Suprapubic skin (tissue), 4 donors: ENCODE data around the gene CCL5. TPM values are rescaled to one million over a fixed set of nuclear protein-coding genes. Genes with fewer than 3 reads are reported as not detected.

Source experiments
- DNase-seq, 2 donors: peaks; one replicate each; pipeline ENCODE4 v3.0.0-alpha.2; 2019; ENCODE audit warnings: low spot score in 2 of 2
- H3K27ac ChIP-seq: fragments of 200-600 bp; sonication (generic); one replicate; pipeline ENCODE4 v1.5.1; 2019
- H3K27me3 ChIP-seq: fragments of 200-600 bp; sonication (generic); one replicate; pipeline ENCODE4 v1.5.1; 2019
- H3K36me3 ChIP-seq: fragments of 200-600 bp; sonication (generic); one replicate; pipeline ENCODE4 v1.5.1; 2019
- H3K4me1 ChIP-seq: fragments of 200-600 bp; sonication (generic); one replicate; pipeline ENCODE4 v1.5.1; 2019
- H3K4me3 ChIP-seq: fragments of 200-600 bp; sonication (generic); one replicate; pipeline ENCODE4 v1.5.1; 2019; ENCODE audit warnings: mild to moderate bottlenecking
- H3K9me3 ChIP-seq: fragments of 200-600 bp; sonication (generic); one replicate; pipeline ENCODE4 v1.5.1; 2019
- CTCF ChIP-seq, 2 donors: fragments of 200-600 bp in 1 of 2; fragments of 450-650 bp in 1 of 2; sonication (generic) in 1 of 2; IDR thresholded peaks; one replicate each; pipeline ENCODE4 v1.5.1; 2016 to 2019; ENCODE audit warnings: antibody characterized with exemption in 2 of 2, mild to moderate bottlenecking in 1 of 2, moderate library complexity in 1 of 2
- EP300 ChIP-seq: sonication (generic); formaldehyde crosslinking; IDR thresholded peaks from one replicate; pipeline ENCODE4 v1.6.1; 2017; ENCODE audit warnings: antibody characterized with exemption
- POLR2A ChIP-seq, 2 donors: fragments of 450-650 bp; IDR thresholded peaks; one replicate each; pipeline ENCODE4 v1.6.1; 2017; ENCODE audit warnings: antibody characterized with exemption in 2 of 2, mild to moderate bottlenecking in 2 of 2, moderate library complexity in 2 of 2
- POLR2AphosphoS5 ChIP-seq, 3 donors: sonication (generic); formaldehyde crosslinking; IDR thresholded peaks; one replicate each; pipeline ENCODE4 v1.6.1; 2017; ENCODE audit warnings: antibody characterized with exemption in 3 of 3
- WGBS: methylation state at CpG from one replicate; pipeline ENCODE4 v1.1.5; 2018; 5-methylcytosine and 5-hydroxymethylcytosine counted together
- total RNA-seq, 4 donors: library from RNA; depleted of rRNA; stranded (reverse); fragments of >200 nt; gene quantifications; one replicate each; pipeline ENCODE4 v1.1.0, GENCODE V29; 2016

Gene CCL5
- total RNA-seq, 4 donors from 2014 or later, result 0.79 to 2.3 (median 1.4) TPM; not detected in 1

GRCh38 chr17:35846055-35846809 lies 33.9 kb downstream of the CCL5 start:
- H3K9me3 ChIP-seq, result no peaks in the 10 kb centered on the region
- no peak for DNase-seq
- no peak overlapping the region for H3K4me3 ChIP-seq
- peaks cover 86% of the 10 kb centered on the region for H3K36me3 ChIP-seq
- H3K4me1 ChIP-seq, result no peaks in the 10 kb centered on the region
- H3K27me3 ChIP-seq, result no peaks in the 10 kb centered on the region
- H3K27ac ChIP-seq, result no peak overlapping the region
- 85% methylated on average over 3 of the region's 3 CpGs for WGBS
- TF ChIP-seq CTCF (IDR thresholded peaks at IDR 0.05) (no peak), EP300 (no peak), POLR2A (IDR thresholded peaks at IDR 0.05) (no peak), POLR2AphosphoS5 (IDR thresholded peaks at IDR 0.05) (no peak)

- Histone ChIP-seq H3K27ac (no peak overlapping the region), H3K36me3 (peaks cover 94% of the 10 kb centered on the region), H3K27me3 (no peaks in the 10 kb centered on the region), H3K4me1 (no peaks in the 10 kb centered on the region), H3K9me3 (no peaks in the 10 kb centered on the region), H3K4me3 (no peak overlapping the region)
- DNase-seq, result no peak
- 96% methylated on average over 19 of the region's 19 CpGs for WGBS
- TF ChIP-seq POLR2AphosphoS5 (IDR thresholded peaks at IDR 0.05) (no peak), POLR2A (IDR thresholded peaks at IDR 0.05) (no peak), CTCF (IDR thresholded peaks at IDR 0.05) (no peak), EP300 (no peak)
These were observed 35.6 kb downstream of the CCL5 start for GRCh38 chr17:35844547-35844946.

- TF ChIP-seq EP300 (no peak), CTCF (IDR thresholded peaks at IDR 0.05) (no peak), POLR2A (IDR thresholded peaks at IDR 0.05) (no peak), POLR2AphosphoS5 (IDR thresholded peaks at IDR 0.05) (no peak)
- Histone ChIP-seq H3K27ac (no peak overlapping the region), H3K36me3 (peaks cover 96% of the 10 kb centered on the region), H3K27me3 (no peaks in the 10 kb centered on the region), H3K4me3 (no peak overlapping the region), H3K4me1 (no peaks in the 10 kb centered on the region), H3K9me3 (no peaks in the 10 kb centered on the region)
- WGBS, result 97% methylated on average over 2 of the region's 2 CpGs
- DNase-seq, result no peak
These were observed 36.5 kb downstream of the CCL5 start for GRCh38 chr17:35843698-35844097.

- Histone ChIP-seq H3K9me3 (no peaks in the 10 kb centered on the region), H3K36me3 (peaks cover 99% of the 10 kb centered on the region), H3K27ac (no peak overlapping the region), H3K27me3 (no peaks in the 10 kb centered on the region), H3K4me3 (no peak overlapping the region), H3K4me1 (no peaks in the 10 kb centered on the region)
- WGBS, result 94% methylated on average over 5 of the region's 5 CpGs
- TF ChIP-seq CTCF (IDR thresholded peaks at IDR 0.05), result no peak
- DNase-seq, result no peak
These were observed 37.9 kb downstream of the CCL5 start for GRCh38 chr17:35842239-35842638.

- TF ChIP-seq CTCF (IDR thresholded peaks at IDR 0.05) (no peak), POLR2A (IDR thresholded peaks at IDR 0.05) (no peak)
- no peak overlapping the region for H3K27ac ChIP-seq
- no peaks in the 10 kb centered on the region for H3K4me1 ChIP-seq
- no peak for DNase-seq
- no peaks in the 10 kb centered on the region for H3K9me3 ChIP-seq
- H3K27me3 ChIP-seq, result no peaks in the 10 kb centered on the region
- H3K36me3 ChIP-seq, result peaks cover 99% of the 10 kb centered on the region
- 85% methylated on average over 4 of the region's 4 CpGs for WGBS
- H3K4me3 ChIP-seq, result no peak overlapping the region
These were observed 38.7 kb downstream of the CCL5 start for GRCh38 chr17:35841505-35841904.
